Measurements from ENCODE around the gene RPS15.

Gene RPS15

GRCh38 chr19:1469255-1470054 lies 31.3 kb downstream of the RPS15 start:
- no peak overlapping the region for H3K4me3 ChIP-seq (ENCODE audit: low read length)
- no peaks in the 10 kb centered on the region for H3K36me3 ChIP-seq (ENCODE audit: control insufficient read depth, insufficient read depth, low read length, severe bottlenecking)
- no peaks in the 10 kb centered on the region for H3K9me3 ChIP-seq (ENCODE audit: control insufficient read depth, low read length)
- H3K4me1 ChIP-seq (ENCODE audit: control insufficient read depth, insufficient read depth, low read length), result peaks cover 17% of the 10 kb centered on the region
- no peak overlapping the region for H3K9ac ChIP-seq (ENCODE audit: low read length)
- peaks cover 13% of the 10 kb centered on the region for H3K27me3 ChIP-seq (replicated peaks; ENCODE audit: control insufficient read depth, insufficient read depth, low read length)
- DNase-seq (ENCODE audit: low read depth), result no peak

GRCh38 chr19:1470055-1470304 lies 31.8 kb downstream of the RPS15 start:
- H3K4me3 ChIP-seq (ENCODE audit: low read length), result peak overlapping the region; percentile 27
- DNase-seq (ENCODE audit: low read depth), result no peak
- peaks cover 19% of the 10 kb centered on the region for H3K4me1 ChIP-seq (ENCODE audit: control insufficient read depth, insufficient read depth, low read length)
- no peak overlapping the region for H3K9ac ChIP-seq (ENCODE audit: low read length)
- H3K9me3 ChIP-seq (ENCODE audit: control insufficient read depth, low read length), result no peaks in the 10 kb centered on the region
- H3K36me3 ChIP-seq (ENCODE audit: control insufficient read depth, insufficient read depth, low read length, severe bottlenecking), result no peaks in the 10 kb centered on the region
- H3K27me3 ChIP-seq (replicated peaks; ENCODE audit: control insufficient read depth, insufficient read depth, low read length), result peaks cover 13% of the 10 kb centered on the region

GRCh38 chr19:1470305-1471009 lies 32.3 kb downstream of the RPS15 start:
- Histone ChIP-seq H3K27me3 (replicated peaks; ENCODE audit: control insufficient read depth, insufficient read depth, low read length) (peaks cover 13% of the 10 kb centered on the region), H3K9me3 (ENCODE audit: control insufficient read depth, low read length) (no peaks in the 10 kb centered on the region), H3K4me3 (ENCODE audit: low read length) (peak overlapping the region; percentile 27), H3K4me1 (ENCODE audit: control insufficient read depth, insufficient read depth, low read length) (peaks cover 19% of the 10 kb centered on the region), H3K9ac (ENCODE audit: low read length) (no peak overlapping the region), H3K36me3 (ENCODE audit: control insufficient read depth, insufficient read depth, low read length, severe bottlenecking) (no peaks in the 10 kb centered on the region)
- no peak for DNase-seq (ENCODE audit: low read depth)

DNA sequence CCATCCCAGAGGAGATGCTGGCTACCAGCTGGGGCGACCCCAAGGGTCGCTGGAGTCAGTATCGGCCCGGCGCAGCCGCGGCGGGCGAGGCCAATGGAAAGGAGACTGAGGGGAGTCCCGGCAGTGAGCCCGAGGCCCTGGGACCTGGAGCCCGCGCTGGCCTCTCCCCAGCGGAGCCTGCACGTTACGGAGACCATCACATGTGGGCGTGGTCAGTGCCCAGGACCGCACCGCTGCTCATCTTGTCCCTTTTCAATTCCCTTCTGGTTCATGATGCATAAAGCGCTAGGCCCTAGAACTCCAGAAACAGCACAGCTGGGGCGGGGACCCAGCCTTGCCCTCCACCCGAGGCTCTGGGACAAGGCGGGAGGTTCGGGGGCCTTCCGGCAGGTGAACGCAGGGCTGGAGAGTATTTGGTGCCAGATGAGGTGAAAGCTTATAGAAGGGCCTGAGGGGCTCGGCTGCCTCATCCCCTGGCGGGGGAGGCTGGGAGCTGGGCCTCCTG lies 32.9 kb downstream of the RPS15 start:
- Histone ChIP-seq H3K4me3 (ENCODE audit: low read length) (no peak overlapping the region), H3K36me3 (ENCODE audit: control insufficient read depth, insufficient read depth, low read length, severe bottlenecking) (peaks cover 4% of the 10 kb centered on the region), H3K9me3 (ENCODE audit: control insufficient read depth, low read length) (no peaks in the 10 kb centered on the region), H3K27me3 (replicated peaks; ENCODE audit: control insufficient read depth, insufficient read depth, low read length) (peaks cover 13% of the 10 kb centered on the region), H3K4me1 (ENCODE audit: control insufficient read depth, insufficient read depth, low read length) (peaks cover 19% of the 10 kb centered on the region), H3K9ac (ENCODE audit: low read length) (no peak overlapping the region)
- no peak for DNase-seq (ENCODE audit: low read depth)

- no peaks in the 10 kb centered on the region for H3K9me3 ChIP-seq (ENCODE audit: control insufficient read depth, low read length)
- peaks cover 19% of the 10 kb centered on the region for H3K4me1 ChIP-seq (ENCODE audit: control insufficient read depth, insufficient read depth, low read length)
- no peak overlapping the region for H3K9ac ChIP-seq (ENCODE audit: low read length)
- H3K27me3 ChIP-seq (replicated peaks; ENCODE audit: control insufficient read depth, insufficient read depth, low read length), result peaks cover 13% of the 10 kb centered on the region
- H3K4me3 ChIP-seq (ENCODE audit: low read length), result no peak overlapping the region
- H3K36me3 ChIP-seq (ENCODE audit: control insufficient read depth, insufficient read depth, low read length, severe bottlenecking), result peaks cover 4% of the 10 kb centered on the region
- DNase-seq (ENCODE audit: low read depth), result no peak
Measured at GRCh38 chr19:1471515-1472160, 33.4 kb downstream of the RPS15 start.

DNA sequence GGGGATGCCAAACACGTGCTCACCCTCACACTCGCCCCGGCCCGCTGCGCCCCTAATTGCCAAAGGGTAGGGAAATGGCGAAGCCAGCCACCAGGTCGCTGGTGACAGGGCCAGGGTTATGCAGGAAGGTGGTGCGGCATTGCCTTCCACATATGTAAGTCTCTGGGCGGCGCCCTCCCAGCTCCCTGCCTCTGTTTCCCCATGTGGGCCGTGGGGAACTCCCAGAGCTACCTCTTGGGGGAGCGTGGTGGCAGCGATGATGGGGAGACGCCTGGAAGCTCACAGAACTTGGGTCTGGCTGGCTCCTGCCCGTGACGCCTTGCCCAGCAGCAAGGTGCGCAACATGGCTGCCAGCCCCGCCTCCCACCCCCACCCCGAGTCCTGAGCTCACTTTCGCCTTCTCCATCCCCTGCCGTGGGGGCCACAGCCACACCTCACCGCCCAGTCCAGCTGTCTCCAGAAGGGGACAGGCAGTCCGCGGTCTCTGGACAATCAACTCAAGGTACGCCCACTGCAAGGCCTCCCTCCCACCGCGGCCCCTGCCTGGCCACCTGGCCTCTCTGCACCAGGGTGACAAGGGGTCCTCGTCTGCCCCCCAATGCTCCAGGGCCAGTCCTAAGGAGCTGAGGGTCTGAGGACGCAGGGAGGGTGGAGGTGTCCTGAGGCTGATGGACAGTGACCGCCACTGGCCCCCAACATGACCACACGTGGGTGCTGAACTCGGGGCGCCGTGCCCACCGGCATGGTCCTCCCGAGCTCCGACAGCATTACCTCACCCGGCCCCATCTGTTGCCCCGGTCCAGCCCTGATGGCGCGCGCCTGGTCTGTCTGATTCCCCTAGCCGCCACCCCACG lies 34.3 kb downstream of the RPS15 start:
- no peak for DNase-seq (ENCODE audit: low read depth)
- Histone ChIP-seq H3K36me3 (ENCODE audit: control insufficient read depth, insufficient read depth, low read length, severe bottlenecking) (peaks cover 4% of the 10 kb centered on the region), H3K9ac (ENCODE audit: low read length) (no peak overlapping the region), H3K4me1 (ENCODE audit: control insufficient read depth, insufficient read depth, low read length) (peaks cover 19% of the 10 kb centered on the region), H3K27me3 (replicated peaks; ENCODE audit: control insufficient read depth, insufficient read depth, low read length) (peaks cover 13% of the 10 kb centered on the region), H3K4me3 (ENCODE audit: low read length) (no peak overlapping the region), H3K9me3 (ENCODE audit: control insufficient read depth, low read length) (no peaks in the 10 kb centered on the region)

DNA sequence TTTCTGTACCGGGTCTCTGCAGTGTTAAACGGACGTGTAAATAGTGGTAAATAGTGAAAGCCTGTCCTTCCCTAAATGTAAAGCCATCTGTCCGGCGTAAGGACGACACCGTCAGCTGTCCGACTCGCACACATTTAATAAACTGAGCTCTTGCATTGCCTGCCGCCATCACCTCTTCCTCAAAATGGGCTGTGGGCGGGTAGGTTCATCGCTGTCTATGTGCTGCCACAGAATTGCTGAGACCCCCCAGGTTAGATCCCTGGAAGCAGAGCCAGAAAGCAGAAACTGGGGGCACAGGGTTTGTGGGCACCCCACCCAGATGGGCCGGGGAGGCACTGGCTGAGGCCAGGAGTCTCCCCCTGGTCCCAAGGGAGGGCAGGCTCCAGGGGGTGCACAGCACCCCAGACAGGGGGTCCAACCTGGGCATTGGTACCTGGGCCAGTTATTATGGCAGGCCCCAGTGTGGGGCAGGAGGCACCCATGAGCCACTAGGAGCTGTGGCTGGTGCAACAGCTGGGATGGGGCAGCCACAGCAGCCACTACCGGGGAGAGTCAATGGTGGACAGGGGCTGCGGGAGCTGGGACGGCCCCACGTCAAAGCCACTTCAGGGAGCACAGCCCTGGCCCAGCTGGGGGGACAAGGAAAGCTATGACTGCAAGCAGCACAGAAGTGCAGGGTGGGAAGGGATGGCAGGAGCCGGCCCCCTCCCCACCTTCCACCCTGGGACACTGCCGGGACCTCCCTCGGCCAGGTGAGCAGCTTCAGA lies 35.1 kb downstream of the RPS15 start:
- Histone ChIP-seq H3K36me3 (ENCODE audit: control insufficient read depth, insufficient read depth, low read length, severe bottlenecking) (peaks cover 4% of the 10 kb centered on the region), H3K4me3 (ENCODE audit: low read length) (no peak overlapping the region), H3K27me3 (replicated peaks; ENCODE audit: control insufficient read depth, insufficient read depth, low read length) (peaks cover 11% of the 10 kb centered on the region), H3K4me1 (ENCODE audit: control insufficient read depth, insufficient read depth, low read length) (peaks cover 22% of the 10 kb centered on the region), H3K9ac (ENCODE audit: low read length) (no peak overlapping the region), H3K9me3 (ENCODE audit: control insufficient read depth, low read length) (no peaks in the 10 kb centered on the region)
- no peak for DNase-seq (ENCODE audit: low read depth)

- Histone ChIP-seq H3K4me3 (ENCODE audit: low read length) (no peak overlapping the region), H3K9me3 (ENCODE audit: control insufficient read depth, low read length) (no peaks in the 10 kb centered on the region), H3K27me3 (replicated peaks; ENCODE audit: control insufficient read depth, insufficient read depth, low read length) (peaks cover 9% of the 10 kb centered on the region), H3K4me1 (ENCODE audit: control insufficient read depth, insufficient read depth, low read length) (peaks cover 22% of the 10 kb centered on the region), H3K36me3 (ENCODE audit: control insufficient read depth, insufficient read depth, low read length, severe bottlenecking) (peaks cover 4% of the 10 kb centered on the region), H3K9ac (ENCODE audit: low read length) (no peak overlapping the region)
- DNase-seq (ENCODE audit: low read depth), result no peak
Measured at GRCh38 chr19:1474011-1474764, 36.0 kb downstream of the RPS15 start.

GRCh38 chr19:1474765-1475351 lies 36.7 kb downstream of the RPS15 start:
- Histone ChIP-seq H3K9me3 (ENCODE audit: control insufficient read depth, low read length) (no peaks in the 10 kb centered on the region), H3K36me3 (ENCODE audit: control insufficient read depth, insufficient read depth, low read length, severe bottlenecking) (peaks cover 4% of the 10 kb centered on the region), H3K9ac (ENCODE audit: low read length) (no peak overlapping the region)

More at GRCh38 chr19:1474765-1475351, 36.7 kb downstream of the RPS15 start:
- Histone ChIP-seq H3K4me1 (ENCODE audit: control insufficient read depth, insufficient read depth, low read length) (peaks cover 22% of the 10 kb centered on the region), H3K27me3 (replicated peaks; ENCODE audit: control insufficient read depth, insufficient read depth, low read length) (peaks cover 9% of the 10 kb centered on the region), H3K4me3 (ENCODE audit: low read length) (no peak overlapping the region)
- no peak for DNase-seq (ENCODE audit: low read depth)
